Body of pancreas (tissue), 4 donors: ENCODE measurements around the gene LPCAT1.

Experiments
- POLR2A ChIP-seq, 3 donors: fragments of 450-650 bp; IDR thresholded peaks; one replicate each; pipeline ENCODE4 v1.6.1; 2016; ENCODE audit warnings: antibody characterized with exemption in 3 of 3, mild to moderate bottlenecking in 2 of 3
- TF ChIP-seq, protein P1 (sequence below), 7 experiments: fragments of 450-650 bp in 4 of 7; fragments of 200-600 bp in 3 of 7; sonication (generic) in 3 of 7; IDR thresholded peaks; one replicate each; pipeline ENCODE4 v1.5.1; 2016 to 2019; ENCODE audit warnings: antibody characterized with exemption in 7 of 7

DNA sequence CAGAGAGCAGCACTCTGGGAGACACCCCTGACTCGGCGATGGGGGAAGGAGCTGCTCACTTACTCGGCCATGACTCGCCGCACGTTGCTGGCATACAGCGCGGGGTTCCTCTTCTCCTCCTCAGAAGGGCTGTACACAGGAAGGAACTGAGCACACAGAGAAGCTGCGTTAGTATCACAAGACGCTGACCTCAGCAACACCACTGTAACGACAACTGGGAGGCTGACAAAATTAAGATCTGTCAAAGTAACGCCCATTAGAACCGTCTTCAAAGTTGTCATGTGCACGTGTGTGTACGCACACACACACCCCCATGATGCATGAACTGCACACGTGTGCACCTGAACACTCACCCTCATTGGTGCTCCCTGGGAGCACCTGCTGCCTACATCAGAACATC is 46.4 kb downstream of the LPCAT1 start:
- TF ChIP-seq, protein P1, sequence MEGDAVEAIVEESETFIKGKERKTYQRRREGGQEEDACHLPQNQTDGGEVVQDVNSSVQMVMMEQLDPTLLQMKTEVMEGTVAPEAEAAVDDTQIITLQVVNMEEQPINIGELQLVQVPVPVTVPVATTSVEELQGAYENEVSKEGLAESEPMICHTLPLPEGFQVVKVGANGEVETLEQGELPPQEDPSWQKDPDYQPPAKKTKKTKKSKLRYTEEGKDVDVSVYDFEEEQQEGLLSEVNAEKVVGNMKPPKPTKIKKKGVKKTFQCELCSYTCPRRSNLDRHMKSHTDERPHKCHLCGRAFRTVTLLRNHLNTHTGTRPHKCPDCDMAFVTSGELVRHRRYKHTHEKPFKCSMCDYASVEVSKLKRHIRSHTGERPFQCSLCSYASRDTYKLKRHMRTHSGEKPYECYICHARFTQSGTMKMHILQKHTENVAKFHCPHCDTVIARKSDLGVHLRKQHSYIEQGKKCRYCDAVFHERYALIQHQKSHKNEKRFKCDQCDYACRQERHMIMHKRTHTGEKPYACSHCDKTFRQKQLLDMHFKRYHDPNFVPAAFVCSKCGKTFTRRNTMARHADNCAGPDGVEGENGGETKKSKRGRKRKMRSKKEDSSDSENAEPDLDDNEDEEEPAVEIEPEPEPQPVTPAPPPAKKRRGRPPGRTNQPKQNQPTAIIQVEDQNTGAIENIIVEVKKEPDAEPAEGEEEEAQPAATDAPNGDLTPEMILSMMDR (IDR thresholded peaks at IDR 0.05) = no peak
- TF ChIP-seq POLR2A (IDR thresholded peaks at IDR 0.05) = no peak
